ENCODE data around the gene SCNN1A. TPM values are rescaled to one million over a fixed set of nuclear protein-coding genes. Genes with fewer than 3 reads are reported as not detected.

SCNN1A gene
- total RNA-seq, 6 experiments from 2014 or later: 0.18 TPM; not detected in 5

GRCh38 chr12:6335451-6336078 lies 39.8 kb downstream of the SCNN1A start:
- peak; percentile 89 for DNase-seq
- Mint-ChIP-seq H3K27me3 (ENCODE audit: insufficient read depth) (no peaks in the 10 kb centered on the region; the same call in 1 of the 2 replicates), H3K9me3 (no peaks in the 10 kb centered on the region), H3K4me3 (no peak overlapping the region), H3K36me3 (ENCODE audit: low read depth) (peaks cover 29% of the 10 kb centered on the region), H3K27ac (no peak overlapping the region), H3K4me1 (ENCODE audit: low read depth) (peaks cover 54% of the 10 kb centered on the region)
- peak; percentile 75 for TF ChIP-seq CTCF (IDR thresholded peaks at IDR 0.05)

- Mint-ChIP-seq H3K27ac (no peak overlapping the region), H3K27me3 (ENCODE audit: insufficient read depth) (no peaks in the 10 kb centered on the region; the same call in none of the 2 replicates), H3K9me3 (no peaks in the 10 kb centered on the region), H3K4me1 (ENCODE audit: low read depth) (peaks cover 57% of the 10 kb centered on the region), H3K4me3 (no peak overlapping the region), H3K36me3 (ENCODE audit: low read depth) (peaks cover 32% of the 10 kb centered on the region)
- no peak for TF ChIP-seq CTCF (IDR thresholded peaks at IDR 0.05)
- DNase-seq: no peak
Measured at GRCh38 chr12:6334940-6335450, 40.4 kb downstream of the SCNN1A start.

- H3K36me3 Mint-ChIP-seq (ENCODE audit: low read depth): peaks cover 32% of the 10 kb centered on the region
- TF ChIP-seq CTCF (IDR thresholded peaks at IDR 0.05): no peak
- no peaks in the 10 kb centered on the region; the same call in none of the 2 replicates for H3K27me3 Mint-ChIP-seq (ENCODE audit: insufficient read depth)
- H3K27ac Mint-ChIP-seq: no peak overlapping the region
- no peaks in the 10 kb centered on the region for H3K9me3 Mint-ChIP-seq
- H3K4me3 Mint-ChIP-seq: no peak overlapping the region; the same call in 1 of the 2 replicates
- DNase-seq: no peak
- H3K4me1 Mint-ChIP-seq (ENCODE audit: low read depth): peaks cover 57% of the 10 kb centered on the region
Measured at GRCh38 chr12:6334359-6334758, 41.0 kb downstream of the SCNN1A start.

GRCh38 chr12:6333566-6333965 lies 41.8 kb downstream of the SCNN1A start:
- Mint-ChIP-seq H3K36me3 (ENCODE audit: low read depth) (peaks cover 32% of the 10 kb centered on the region), H3K4me3 (no peak overlapping the region; the same call in 1 of the 2 replicates), H3K27ac (no peak overlapping the region), H3K27me3 (ENCODE audit: insufficient read depth) (no peaks in the 10 kb centered on the region; the same call in none of the 2 replicates), H3K4me1 (ENCODE audit: low read depth) (peaks cover 57% of the 10 kb centered on the region), H3K9me3 (no peaks in the 10 kb centered on the region)
- no peak for TF ChIP-seq CTCF (IDR thresholded peaks at IDR 0.05)
- peak; percentile 94 for DNase-seq

GRCh38 chr12:6333029-6333428 lies 42.3 kb downstream of the SCNN1A start:
- H3K4me3 Mint-ChIP-seq: peak overlapping the region; percentile 71
- no peak overlapping the region for H3K27ac Mint-ChIP-seq
- peaks cover 32% of the 10 kb centered on the region for H3K36me3 Mint-ChIP-seq (ENCODE audit: low read depth)

More at GRCh38 chr12:6333029-6333428, 42.3 kb downstream of the SCNN1A start:
- peaks cover 57% of the 10 kb centered on the region for H3K4me1 Mint-ChIP-seq (ENCODE audit: low read depth)
- no peak for DNase-seq
- H3K27me3 Mint-ChIP-seq (ENCODE audit: insufficient read depth): no peaks in the 10 kb centered on the region; the same call in none of the 2 replicates
- no peaks in the 10 kb centered on the region for H3K9me3 Mint-ChIP-seq
- TF ChIP-seq CTCF (IDR thresholded peaks at IDR 0.05): no peak

All from HFFc6 (cell line).